ENCODE results near the gene COQ5.

DNA sequence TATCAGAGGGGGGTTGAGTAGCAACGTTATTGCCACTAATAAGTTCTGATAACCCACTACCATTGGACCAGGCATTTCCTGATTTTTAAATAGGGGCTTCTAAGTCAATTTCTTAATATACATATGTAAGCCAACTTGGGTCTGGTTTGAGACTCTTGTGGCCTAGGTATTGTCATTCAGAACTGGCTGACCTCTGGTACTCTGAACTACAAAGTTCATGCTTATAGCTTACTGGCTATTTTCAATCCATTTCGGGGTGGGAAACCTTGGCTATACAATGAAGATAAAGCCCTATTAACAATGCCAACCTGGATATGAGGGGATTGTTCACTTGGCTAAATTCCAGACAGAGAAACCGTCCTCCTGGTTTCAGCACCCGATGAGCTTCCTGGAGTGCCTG is 24.4 kb downstream of the COQ5 start:
- TF ChIP-seq POLR2A (IDR thresholded peaks at IDR 0.05; ENCODE audit: borderline replicate concordance, extremely low read depth, insufficient read depth, insufficient read length) (no peak), EZH2phosphoT487 (IDR thresholded peaks at IDR 0.05; ENCODE audit: borderline replicate concordance) (no peak), SP1 (IDR thresholded peaks at IDR 0.05; ENCODE audit: low read depth) (no peak), CTCF (IDR thresholded peaks at IDR 0.05 in 2 of 3, conservative IDR thresholded peaks at IDR 0.05 in 1 of 3; ENCODE audit: borderline replicate concordance in 1 of 3, insufficient read depth in 1 of 3, low read depth in 2 of 3, low read length in 2 of 3) (no peak), ZBTB33 (IDR thresholded peaks at IDR 0.05; ENCODE audit: extremely low read depth, insufficient replicate concordance, low read length) (no peak), POLR2AphosphoS5 (IDR thresholded peaks at IDR 0.05; ENCODE audit: low read depth, low read length) (no peak), SIN3A (IDR thresholded peaks at IDR 0.05; ENCODE audit: low read depth) (no peak), YY1 (IDR thresholded peaks at IDR 0.05; ENCODE audit: extremely low read depth, insufficient replicate concordance, low read depth, low read length) (no peak), ZFX (IDR thresholded peaks at IDR 0.05) (no peak)
- TF ChIP-seq, protein P1, sequence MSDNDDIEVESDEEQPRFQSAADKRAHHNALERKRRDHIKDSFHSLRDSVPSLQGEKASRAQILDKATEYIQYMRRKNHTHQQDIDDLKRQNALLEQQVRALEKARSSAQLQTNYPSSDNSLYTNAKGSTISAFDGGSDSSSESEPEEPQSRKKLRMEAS (IDR thresholded peaks at IDR 0.05), result no peak
- TF ChIP-seq, protein P2, sequence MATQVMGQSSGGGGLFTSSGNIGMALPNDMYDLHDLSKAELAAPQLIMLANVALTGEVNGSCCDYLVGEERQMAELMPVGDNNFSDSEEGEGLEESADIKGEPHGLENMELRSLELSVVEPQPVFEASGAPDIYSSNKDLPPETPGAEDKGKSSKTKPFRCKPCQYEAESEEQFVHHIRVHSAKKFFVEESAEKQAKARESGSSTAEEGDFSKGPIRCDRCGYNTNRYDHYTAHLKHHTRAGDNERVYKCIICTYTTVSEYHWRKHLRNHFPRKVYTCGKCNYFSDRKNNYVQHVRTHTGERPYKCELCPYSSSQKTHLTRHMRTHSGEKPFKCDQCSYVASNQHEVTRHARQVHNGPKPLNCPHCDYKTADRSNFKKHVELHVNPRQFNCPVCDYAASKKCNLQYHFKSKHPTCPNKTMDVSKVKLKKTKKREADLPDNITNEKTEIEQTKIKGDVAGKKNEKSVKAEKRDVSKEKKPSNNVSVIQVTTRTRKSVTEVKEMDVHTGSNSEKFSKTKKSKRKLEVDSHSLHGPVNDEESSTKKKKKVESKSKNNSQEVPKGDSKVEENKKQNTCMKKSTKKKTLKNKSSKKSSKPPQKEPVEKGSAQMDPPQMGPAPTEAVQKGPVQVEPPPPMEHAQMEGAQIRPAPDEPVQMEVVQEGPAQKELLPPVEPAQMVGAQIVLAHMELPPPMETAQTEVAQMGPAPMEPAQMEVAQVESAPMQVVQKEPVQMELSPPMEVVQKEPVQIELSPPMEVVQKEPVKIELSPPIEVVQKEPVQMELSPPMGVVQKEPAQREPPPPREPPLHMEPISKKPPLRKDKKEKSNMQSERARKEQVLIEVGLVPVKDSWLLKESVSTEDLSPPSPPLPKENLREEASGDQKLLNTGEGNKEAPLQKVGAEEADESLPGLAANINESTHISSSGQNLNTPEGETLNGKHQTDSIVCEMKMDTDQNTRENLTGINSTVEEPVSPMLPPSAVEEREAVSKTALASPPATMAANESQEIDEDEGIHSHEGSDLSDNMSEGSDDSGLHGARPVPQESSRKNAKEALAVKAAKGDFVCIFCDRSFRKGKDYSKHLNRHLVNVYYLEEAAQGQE (IDR thresholded peaks at IDR 0.05; ENCODE audit: low read depth), result no peak
